Measurements from ENCODE around the gene PIF1. TPM values are rescaled to one million over a fixed set of nuclear protein-coding genes. Genes with fewer than 3 reads are reported as not detected.

The PIF1 gene
- total and polyA plus RNA-seq, 2 of the 4 experiments (the other 2 are of a cell fraction), result 3.9 to 19.9 TPM

DNA sequence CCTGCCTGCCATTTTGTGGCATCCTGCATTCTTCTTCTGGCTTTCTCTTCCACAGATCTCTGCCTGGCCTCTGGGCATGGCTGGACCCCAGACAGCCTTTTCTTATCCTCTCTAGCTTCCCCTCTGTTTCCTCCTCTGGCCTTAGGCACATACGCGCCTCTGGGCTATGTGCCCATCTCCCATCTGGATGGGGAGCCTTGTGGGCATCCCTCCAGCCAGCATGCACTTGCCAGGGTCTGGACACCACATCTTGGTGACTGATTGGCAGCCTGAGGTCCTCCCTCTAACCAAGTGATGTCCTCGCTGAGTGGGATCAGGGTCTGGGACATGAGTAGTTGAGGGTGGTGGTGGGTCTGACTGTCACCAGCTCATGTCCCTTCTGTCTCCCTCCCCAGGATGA lies 29.1 kb upstream of the PIF1 start:
- no peaks in the 10 kb centered on the region for H3K9me3 ChIP-seq (ENCODE audit: control insufficient read depth, insufficient read depth, low read length)
- no CpG with 5 or more reads among the region's 3 CpGs for WGBS, 2 experiments (ENCODE audit: extremely low coverage in 2 of 2, insufficient read length in 1 of 2)
- peaks cover 56% of the 10 kb centered on the region for H3K9me1 ChIP-seq (ENCODE audit: insufficient read depth, low read length)
- H3K14ac ChIP-seq (replicated peaks; ENCODE audit: low read depth, low read length), result peak overlapping the region; percentile 39
- H2BK120ac ChIP-seq (ENCODE audit: low read depth, low read length), result peak overlapping the region; percentile 88
- H3K27ac ChIP-seq (ENCODE audit: insufficient read depth, low read length), result peak overlapping the region; percentile 96
- no peaks in the 10 kb centered on the region for H3K27me3 ChIP-seq (ENCODE audit: control insufficient read depth, insufficient read depth, low read length)
- no peak overlapping the region for H3K56ac ChIP-seq (ENCODE audit: extremely low read depth, insufficient read depth, low read length)
- intact Hi-C loops (cut with micrococcal nuclease), result no loop called here
- peak overlapping the region; percentile 99 for H4K91ac ChIP-seq (ENCODE audit: insufficient read depth, low read depth, low read length)
- peaks cover 66% of the 10 kb centered on the region for H3K36me3 ChIP-seq (ENCODE audit: control insufficient read depth, insufficient read depth, low read length)
- H4K20me1 ChIP-seq (ENCODE audit: insufficient read depth, low read length), result peaks cover 34% of the 10 kb centered on the region
- H4K5ac ChIP-seq (ENCODE audit: low read depth, low read length), result peak overlapping the region; percentile 61
- in situ Hi-C loops (cut with MboI; ENCODE audit: low sequenced_read_pairs), result no loop called here
- H3K4me3 ChIP-seq (ENCODE audit: insufficient read depth, low read depth, low read length), result no peak overlapping the region
- H2BK5ac ChIP-seq (ENCODE audit: low read depth, low read length, poor library complexity, severe bottlenecking), result peak overlapping the region; percentile 98
- H3K9ac ChIP-seq (ENCODE audit: low read depth, low read length), result peak overlapping the region; percentile 31
- POLR2A ChIA-PET (ENCODE audit: unreplicated experiment), result no interaction called here
- H3K4ac ChIP-seq (ENCODE audit: low read depth, low read length), result peak overlapping the region; percentile 99
- peak overlapping the region; percentile 71 for H3K18ac ChIP-seq (ENCODE audit: low read depth, low read length)
- DNase-seq (no peak), ATAC-seq (ENCODE audit: low read depth) (no peak)
- peak overlapping the region; percentile 76 for H2AK9ac ChIP-seq (replicated peaks; ENCODE audit: low read depth, low read length, poor library complexity)
- H2AFZ ChIP-seq (replicated peaks; ENCODE audit: low read length, poor library complexity), result peak overlapping the region; percentile 7
- H3K79me1 ChIP-seq (ENCODE audit: low read depth in 1 of 2, low read length in 2 of 2), result peaks cover 57 to 87% of the 10 kb centered on the region in 2 experiments
- peaks cover 69% of the 10 kb centered on the region for H3K4me1 ChIP-seq (ENCODE audit: control insufficient read depth, insufficient read depth, low read length)
- H2BK15ac ChIP-seq (ENCODE audit: low read depth, low read length), result peak overlapping the region; percentile 57; the same call in 1 of the 3 replicates
- CTCF ChIA-PET, result interaction anchor here (1.4 kb wide), 1 partner anchor 13 kb away, joined by 3 read pairs; no protein-coding TSS in a partner anchor
- dilution Hi-C loops (cut with HindIII; ENCODE audit: low sequenced_read_pairs, unreplicated experiment), result no loop called here
- H2AK5ac ChIP-seq (ENCODE audit: low read depth, low read length), result peak overlapping the region; percentile 98
- no TSS peak for BruUV-seq (replicated peaks)
- peak overlapping the region; percentile 92; the same call in 1 of the 2 replicates for H2BK20ac ChIP-seq (ENCODE audit: low read depth, low read length)
- peak overlapping the region; percentile 41 to 77; a peak in 3 of 4 replicates for H4K8ac ChIP-seq (ENCODE audit: low read depth in 2 of 2, low read length in 2 of 2)
- peak overlapping the region; percentile 49 for H3K23ac ChIP-seq (ENCODE audit: low read depth, low read length)
- peak overlapping the region; percentile 6; the same call in 1 of the 2 replicates for H3K4me2 ChIP-seq (ENCODE audit: low read depth, low read length)
- TF ChIP-seq CEBPB (IDR thresholded peaks at IDR 0.05; ENCODE audit: low read depth, low read length) (no peak), NFE2L2 (IDR thresholded peaks at IDR 0.05; ENCODE audit: low read depth, low read length) (no peak)

Data from IMR-90 (cell line).